GM18520 (cell line): ENCODE results near the gene OR10P1.
"Not testable (repeated sequence)": the region's sequence is repeated elsewhere in the genome, so short reads cannot be mapped to it uniquely, and the experiment has no call there.

Experiments
- ATAC-seq: cut with Tn5 transposase; IDR thresholded peaks from one replicate; pipeline ENCODE4 v1.9.1; 2021; ENCODE audit not compliant: unreplicated experiment

Gene OR10P1

GRCh38 chr12:55636853-55637252, at the start of gene OR10P1:
Gene OR10P1 (plus strand): TSS chr12:55636892. CDS start chr12:55636892, 0 bp downstream.
- ATAC-seq, result no peak

GRCh38 chr12:55590152-55590551, 46.5 kb upstream of the OR10P1 start:
- ATAC-seq, result not testable (repeated sequence)

- ATAC-seq, result no peak
Measured at GRCh38 chr12:55607821-55608594, 28.7 kb upstream of the OR10P1 start.

GRCh38 chr12:55610598-55610997, 26.1 kb upstream of the OR10P1 start:
- ATAC-seq, result no peak

GRCh38 chr12:55612646-55613045, 24.0 kb upstream of the OR10P1 start:
- ATAC-seq, result no peak

- ATAC-seq, result no peak
Measured at GRCh38 chr12:55614764-55615163, 21.9 kb upstream of the OR10P1 start.

GRCh38 chr12:55619354-55620138, 17.1 kb upstream of the OR10P1 start:
- ATAC-seq, result peak; percentile 73

GRCh38 chr12:55624056-55624455, 12.6 kb upstream of the OR10P1 start:
- peak; percentile 75 for ATAC-seq

- ATAC-seq, result no peak
Measured at GRCh38 chr12:55626154-55626553, 10.5 kb upstream of the OR10P1 start.

- no peak for ATAC-seq
Measured at GRCh38 chr12:55629058-55629841, 7.4 kb upstream of the OR10P1 start.

GRCh38 chr12:55631056-55631455, 5.6 kb upstream of the OR10P1 start:
- ATAC-seq, result no peak

- ATAC-seq, result no peak
Measured at GRCh38 chr12:55631733-55632132, 5.0 kb upstream of the OR10P1 start.

GRCh38 chr12:55633151-55633550, 3.5 kb upstream of the OR10P1 start:
- ATAC-seq, result no peak

GRCh38 chr12:55636116-55636655, 506 bp upstream of the OR10P1 start:
- ATAC-seq, result no peak

- no peak for ATAC-seq
Measured at GRCh38 chr12:55637467-55637866, 775 bp downstream of the OR10P1 start.

- ATAC-seq, result no peak
Measured at GRCh38 chr12:55641595-55641994, 4.9 kb downstream of the OR10P1 start.

- no peak for ATAC-seq
Measured at GRCh38 chr12:55642267-55642666, 5.6 kb downstream of the OR10P1 start.

GRCh38 chr12:55642669-55643068, 6.0 kb downstream of the OR10P1 start:
- no peak for ATAC-seq

- no peak for ATAC-seq
Measured at GRCh38 chr12:55644591-55644990, 7.9 kb downstream of the OR10P1 start.

- ATAC-seq, result no peak
Measured at GRCh38 chr12:55647027-55647426, 10.3 kb downstream of the OR10P1 start.

GRCh38 chr12:55650620-55651298, 14.1 kb downstream of the OR10P1 start:
- ATAC-seq, result not testable (repeated sequence)
